ENCODE data around the gene SERPINB10. TPM values are rescaled to one million over a fixed set of nuclear protein-coding genes. Genes with fewer than 3 reads are reported as not detected.
"Not testable (repeated sequence)": the region's sequence is repeated elsewhere in the genome, so short reads cannot be mapped to it uniquely, and the experiment has no call there.

The SERPINB10 gene
- polyA plus RNA-seq, 1 experiment: not detected

DNA sequence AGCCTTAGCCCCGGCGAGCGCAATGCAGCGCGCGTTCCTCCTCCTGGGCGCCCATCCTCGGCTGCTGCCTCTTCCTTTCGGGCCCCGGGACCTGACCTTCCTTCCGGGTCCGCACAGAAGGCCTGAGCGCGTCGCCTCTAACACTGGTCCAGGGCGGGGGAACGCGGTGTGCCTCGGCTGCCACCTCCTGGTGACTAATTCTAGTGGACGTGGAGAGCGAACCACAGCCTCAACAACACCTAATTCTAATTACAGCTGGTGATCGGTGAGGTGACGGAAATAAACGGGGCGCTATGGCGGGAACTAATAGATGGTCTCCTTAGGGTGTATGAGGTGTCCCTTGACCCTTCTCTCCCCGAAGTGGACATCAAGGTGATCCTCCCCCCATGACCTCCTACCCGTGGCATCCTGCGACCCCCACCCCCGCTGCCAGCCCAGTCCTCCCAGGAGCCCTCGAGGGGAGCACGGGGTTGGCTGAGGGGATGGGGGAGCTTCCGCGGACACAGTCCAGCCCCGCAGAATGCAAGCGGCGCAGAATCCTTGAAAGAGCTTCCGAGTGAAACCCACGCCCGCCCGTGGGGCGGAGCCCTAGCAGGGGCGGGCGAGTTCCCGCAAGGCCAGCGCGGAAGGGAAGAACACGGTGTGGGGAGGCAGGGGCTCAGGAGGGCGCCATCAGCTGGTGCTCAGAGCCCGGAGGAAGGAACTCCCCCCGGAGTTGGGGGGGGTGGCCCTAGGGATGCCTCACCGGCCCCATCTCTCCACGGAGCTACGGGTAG, 28.6 kb downstream of the SERPINB10 start:
- Histone ChIP-seq H3K9me3 (ENCODE audit: control insufficient read depth, insufficient read depth, low read length) (no peaks in the 10 kb centered on the region; the same call in 1 of the 2 replicates), H3K4me3 (ENCODE audit: low read depth, low read length) (peak overlapping the region; percentile 68), H3K27ac (ENCODE audit: low read depth, low read length) (no peak overlapping the region), H3K27me3 (ENCODE audit: control insufficient read depth, insufficient read depth, low read length) (peaks cover 12% of the 10 kb centered on the region)
- POLR2A ChIA-PET: interaction anchor here (0.8 to 1.1 kb wide), 3 partner anchors 12 to 39 kb away, joined by 3 read pairs; partner anchors contain the start of gene SERPINB8
- CTCF ChIA-PET: interaction anchor here (0.6 to 3.2 kb wide), 32 partner anchors 8 to 427 kb away, joined by 3 to 28 read pairs (median 4); no protein-coding TSS in a partner anchor
- TF ChIP-seq, protein P1, sequence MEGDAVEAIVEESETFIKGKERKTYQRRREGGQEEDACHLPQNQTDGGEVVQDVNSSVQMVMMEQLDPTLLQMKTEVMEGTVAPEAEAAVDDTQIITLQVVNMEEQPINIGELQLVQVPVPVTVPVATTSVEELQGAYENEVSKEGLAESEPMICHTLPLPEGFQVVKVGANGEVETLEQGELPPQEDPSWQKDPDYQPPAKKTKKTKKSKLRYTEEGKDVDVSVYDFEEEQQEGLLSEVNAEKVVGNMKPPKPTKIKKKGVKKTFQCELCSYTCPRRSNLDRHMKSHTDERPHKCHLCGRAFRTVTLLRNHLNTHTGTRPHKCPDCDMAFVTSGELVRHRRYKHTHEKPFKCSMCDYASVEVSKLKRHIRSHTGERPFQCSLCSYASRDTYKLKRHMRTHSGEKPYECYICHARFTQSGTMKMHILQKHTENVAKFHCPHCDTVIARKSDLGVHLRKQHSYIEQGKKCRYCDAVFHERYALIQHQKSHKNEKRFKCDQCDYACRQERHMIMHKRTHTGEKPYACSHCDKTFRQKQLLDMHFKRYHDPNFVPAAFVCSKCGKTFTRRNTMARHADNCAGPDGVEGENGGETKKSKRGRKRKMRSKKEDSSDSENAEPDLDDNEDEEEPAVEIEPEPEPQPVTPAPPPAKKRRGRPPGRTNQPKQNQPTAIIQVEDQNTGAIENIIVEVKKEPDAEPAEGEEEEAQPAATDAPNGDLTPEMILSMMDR (IDR thresholded peaks at IDR 0.05; ENCODE audit: low read depth, low read length): peak; percentile 70
- DNase-seq (ENCODE audit: low read depth, low spot score): no peak

DNA sequence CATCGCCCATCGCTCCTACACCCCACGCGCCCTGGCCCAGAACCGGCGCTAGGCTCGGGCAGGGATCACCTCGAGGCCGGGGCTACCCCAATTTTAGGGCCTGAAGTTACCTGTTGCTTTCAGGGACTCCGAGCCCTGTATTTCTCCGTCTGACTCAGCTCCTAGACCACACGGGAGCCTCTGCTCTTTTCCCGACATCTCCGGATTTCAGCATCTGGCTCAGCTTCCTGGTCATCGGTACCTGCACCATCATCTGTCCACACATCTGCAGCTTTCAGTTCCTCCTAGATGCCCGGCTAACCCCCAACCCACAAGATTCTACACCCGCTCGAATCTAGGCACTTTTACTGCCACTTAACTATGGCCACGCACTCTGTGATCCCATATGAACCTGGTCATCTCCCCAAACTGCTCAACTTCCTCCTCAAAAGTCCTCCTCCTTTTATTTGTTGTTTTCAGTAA, 29.2 kb downstream of the SERPINB10 start:
- POLR2A ChIA-PET: interaction anchor here (0.8 to 1.1 kb wide), 3 partner anchors 13 to 40 kb away, joined by 3 read pairs; partner anchors contain the start of gene SERPINB8
- H3K4me3 ChIP-seq (ENCODE audit: low read depth, low read length): peak overlapping the region; percentile 68
- no peaks in the 10 kb centered on the region; the same call in 1 of the 2 replicates for H3K9me3 ChIP-seq (ENCODE audit: control insufficient read depth, insufficient read depth, low read length)
- no peak for DNase-seq (ENCODE audit: low read depth, low spot score)
- peaks cover 12% of the 10 kb centered on the region for H3K27me3 ChIP-seq (ENCODE audit: control insufficient read depth, insufficient read depth, low read length)
- H3K27ac ChIP-seq (ENCODE audit: low read depth, low read length): no peak overlapping the region
- CTCF ChIA-PET: interaction anchor here (0.6 to 3.2 kb wide), 29 partner anchors 9 to 423 kb away, joined by 3 to 28 read pairs (median 5); partner anchors contain the start of gene HMSD
- TF ChIP-seq, protein P1 (IDR thresholded peaks at IDR 0.05; ENCODE audit: low read depth, low read length): no peak

GRCh38 chr18:63940008-63940407, 32.2 kb downstream of the SERPINB10 start:
- TF ChIP-seq, protein P1 (IDR thresholded peaks at IDR 0.05; ENCODE audit: low read depth, low read length): no peak
- DNase-seq (ENCODE audit: low read depth, low spot score): no peak
- peaks cover 12% of the 10 kb centered on the region for H3K27me3 ChIP-seq (ENCODE audit: control insufficient read depth, insufficient read depth, low read length)
- POLR2A ChIA-PET: no interaction called here
- no peak overlapping the region for H3K27ac ChIP-seq (ENCODE audit: low read depth, low read length)
- H3K4me3 ChIP-seq (ENCODE audit: low read depth, low read length): no peak overlapping the region
- H3K9me3 ChIP-seq (ENCODE audit: control insufficient read depth, insufficient read depth, low read length): no peaks in the 10 kb centered on the region; the same call in 1 of the 2 replicates
- CTCF ChIA-PET: interaction anchor here (1.3 kb wide), 1 partner anchor 23 kb away, joined by 4 read pairs; no protein-coding TSS in a partner anchor

DNA sequence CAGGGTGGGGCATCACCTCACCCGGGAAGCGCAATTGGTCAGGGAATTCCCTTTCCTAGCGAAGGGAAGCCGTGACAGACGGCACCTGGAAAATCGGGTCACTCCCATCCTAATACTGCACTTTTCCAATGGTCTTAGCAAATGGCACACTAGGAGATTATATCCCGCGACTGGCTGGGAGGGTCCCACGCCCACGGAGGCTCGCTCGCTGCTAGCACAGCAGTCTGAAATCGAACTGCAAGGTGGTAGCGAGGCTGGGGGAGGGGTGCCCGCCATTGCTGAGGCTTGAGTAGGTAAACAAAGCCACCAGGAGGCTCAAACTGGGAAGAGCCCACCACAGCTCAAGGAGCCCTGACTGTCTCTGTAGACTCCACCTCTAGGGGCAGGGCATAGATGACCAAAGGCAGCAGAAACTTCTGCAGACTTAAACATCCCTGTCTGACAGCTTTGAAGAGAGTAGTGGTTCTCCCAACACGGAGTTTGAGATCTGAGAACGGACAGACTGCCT, 32.8 kb downstream of the SERPINB10 start:
- DNase-seq (ENCODE audit: low read depth, low spot score); H3K4me3 ChIP-seq (ENCODE audit: low read depth, low read length); POLR2A ChIA-PET; H3K9me3 ChIP-seq (ENCODE audit: control insufficient read depth, insufficient read depth, low read length); H3K27ac ChIP-seq (ENCODE audit: low read depth, low read length): not testable (repeated sequence)
- H3K27me3 ChIP-seq (ENCODE audit: control insufficient read depth, insufficient read depth, low read length): peaks cover 12% of the 10 kb centered on the region
- CTCF ChIA-PET: interaction anchor here (1.3 kb wide), 1 partner anchor 23 kb away, joined by 4 read pairs; no protein-coding TSS in a partner anchor

GRCh38 chr18:63947051-63947790, 39.5 kb downstream of the SERPINB10 start:
- DNase-seq (ENCODE audit: low read depth, low spot score): no peak
- Histone ChIP-seq H3K4me3 (ENCODE audit: low read depth, low read length) (no peak overlapping the region), H3K9me3 (ENCODE audit: control insufficient read depth, insufficient read depth, low read length) (no peaks in the 10 kb centered on the region), H3K27me3 (ENCODE audit: control insufficient read depth, insufficient read depth, low read length) (no peaks in the 10 kb centered on the region), H3K27ac (ENCODE audit: low read depth, low read length) (no peak overlapping the region)
- TF ChIP-seq, protein P1 (IDR thresholded peaks at IDR 0.05; ENCODE audit: low read depth, low read length): no peak
- CTCF ChIA-PET: interaction anchor here (0.7 to 2.8 kb wide), 3 partner anchors 11 to 32 kb away, joined by 3 to 13 read pairs (median 3); no protein-coding TSS in a partner anchor
- POLR2A ChIA-PET: no interaction called here
